Aorta (tissue), 5 donors: ENCODE data around the gene NRCAM. TPM values are rescaled to one million over a fixed set of nuclear protein-coding genes. Genes with fewer than 3 reads are reported as not detected.

Experiments used
- ATAC-seq: fragments of 200-7000 bp; cut with Tn5 transposase; one replicate; pipeline ENCODE4 v1.9.1; 2022; ENCODE audit warnings: moderate library complexity; ENCODE audit not compliant: low FRiP score
- DNase-seq, 2 donors: peaks; one replicate each; pipeline ENCODE4 v3.0.0-alpha.2; 2020
- H3K27ac ChIP-seq, 2 donors: one replicate each; pipeline ENCODE4 v1.5.1; 2013; ENCODE audit warnings: low read length in 2 of 2, mild to moderate bottlenecking in 2 of 2, moderate library complexity in 2 of 2, control low read depth in 1 of 2, inconsistent platforms in 1 of 2, low read depth in 1 of 2
- H3K27me3 ChIP-seq, 2 donors: one replicate each; pipeline ENCODE4 v1.6.1; 2013; ENCODE audit warnings: control low read depth in 1 of 2, low read length in 1 of 2, mild to moderate bottlenecking in 1 of 2, moderate library complexity in 1 of 2; ENCODE audit not compliant: insufficient read depth in 2 of 2, control insufficient read depth in 1 of 2
- H3K36me3 ChIP-seq, 2 donors: one replicate each; pipeline ENCODE4 v1.6.1; 2013; ENCODE audit warnings: control low read depth in 1 of 2, low read length in 1 of 2, mild to moderate bottlenecking in 1 of 2; ENCODE audit not compliant: insufficient read depth in 2 of 2, control insufficient read depth in 1 of 2
- H3K4me1 ChIP-seq, 2 donors: one replicate each; pipeline ENCODE4 v1.6.1; 2013; ENCODE audit warnings: low read length in 2 of 2, control low read depth in 1 of 2, mild to moderate bottlenecking in 1 of 2, moderate library complexity in 1 of 2; ENCODE audit not compliant: insufficient read depth in 2 of 2, control insufficient read depth in 1 of 2
- H3K4me3 ChIP-seq, 2 donors: one replicate each; pipeline ENCODE4 v1.5.1; 2013; ENCODE audit warnings: low read length in 2 of 2, control low read depth in 1 of 2, mild to moderate bottlenecking in 1 of 2
- H3K9me3 ChIP-seq: one replicate; pipeline ENCODE4 v1.6.1; 2013; ENCODE audit warnings: mild to moderate bottlenecking, low read length; ENCODE audit not compliant: control insufficient read depth
- WGBS, 2 donors: extraction: QIAGEN DNeasy Blood & Tissue Kit; methylation state at CpG; one replicate each; pipeline ENCODE4 v1.1.7; 2013; 5-methylcytosine and 5-hydroxymethylcytosine counted together
- intact Hi-C, 2 donors: fragments of 100-400 bp; cut with DNase I; formaldehyde crosslinking; loops; one replicate each; pipeline versions ENCODE4 v1.14.2 to v1.15.0; 2022
- polyA plus RNA-seq, 2 donors: library from polyadenylated mRNA; stranded (reverse); fragments of 200-250 nt; gene quantifications; one replicate each; pipeline ENCODE4 v1.2.3, GENCODE V29; 2013
- total RNA-seq, 2 donors: library from RNA; stranded (reverse); fragmentation: NEBNext Ultra II Directional; extraction: Animal tissue kit (Norgen Biotek cat#: 25700); gene quantifications; one replicate each; pipeline ENCODE4 v1.2.1, GENCODE V29; 2021
- donor health status: healthy with polysubstance abuse.
- donor health status: Bipolar disorder and iron deficiency.
- donor health status: DM: no; HTN: no; CAD: no.
- donor health status: DM: no; HTN: no; CAD: no.
- donor health status: DM: yes; HTN: yes; CAD: no.

Gene NRCAM
- total and polyA plus RNA-seq, 4 donors, result under 0.01 to 1.8 (median 0.76) TPM

DNA sequence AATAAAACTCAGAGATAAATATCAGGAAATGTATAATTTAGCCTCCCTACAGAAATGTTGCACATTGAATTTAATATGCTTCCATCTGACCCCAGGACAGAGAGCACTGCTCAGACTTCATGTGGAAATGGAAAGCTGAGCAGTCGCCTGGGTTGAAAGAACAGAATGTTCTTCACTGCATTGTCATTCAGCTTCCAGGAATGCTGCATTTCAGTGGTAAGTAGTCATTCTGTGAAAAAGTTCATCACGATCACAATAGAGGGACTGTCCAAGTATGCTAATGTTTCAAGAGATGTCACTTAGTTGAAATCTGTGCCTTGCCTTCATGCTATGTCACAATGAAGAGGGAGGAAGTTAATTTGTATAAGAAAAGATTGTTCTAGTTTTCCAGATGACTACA, 147.3 kb downstream of the NRCAM start:
- H3K4me3 ChIP-seq, result no peak overlapping the region
- no peaks in the 10 kb centered on the region for H3K4me1 ChIP-seq
- H3K9me3 ChIP-seq, result no peaks in the 10 kb centered on the region
- no peak for DNase-seq
- H3K27me3 ChIP-seq, result no peaks in the 10 kb centered on the region
- no peak for ATAC-seq
- no peak overlapping the region for H3K27ac ChIP-seq
- H3K36me3 ChIP-seq, result no peaks in the 10 kb centered on the region
- intact Hi-C loops, result no loop called here
- WGBS, 2 donors, result 62 to 73% methylated on average over 2 of the region's 2 CpGs

GRCh38 chr7:108308276-108308675, 148.0 kb downstream of the NRCAM start:
- 94 to 97% methylated on average over 3 of the region's 3 CpGs for WGBS, 2 donors
- Histone ChIP-seq H3K27me3 (no peaks in the 10 kb centered on the region), H3K4me1 (no peaks in the 10 kb centered on the region), H3K9me3 (no peaks in the 10 kb centered on the region), H3K27ac (no peak overlapping the region), H3K36me3 (no peaks in the 10 kb centered on the region), H3K4me3 (no peak overlapping the region)
- DNase-seq (no peak), ATAC-seq (no peak)
- intact Hi-C loops, result no loop called here

GRCh38 chr7:108307595-108307994, 148.6 kb downstream of the NRCAM start:
- intact Hi-C loops, result no loop called here
- H3K27ac ChIP-seq, result no peak overlapping the region
- H3K36me3 ChIP-seq, result no peaks in the 10 kb centered on the region
- H3K4me3 ChIP-seq, result no peak overlapping the region
- no peaks in the 10 kb centered on the region for H3K4me1 ChIP-seq
- no peak for ATAC-seq
- no peak for DNase-seq
- H3K9me3 ChIP-seq, result no peaks in the 10 kb centered on the region
- H3K27me3 ChIP-seq, result no peaks in the 10 kb centered on the region
- WGBS, 2 donors, result 49 to 65% methylated on average over 2 of the region's 2 CpGs

DNA sequence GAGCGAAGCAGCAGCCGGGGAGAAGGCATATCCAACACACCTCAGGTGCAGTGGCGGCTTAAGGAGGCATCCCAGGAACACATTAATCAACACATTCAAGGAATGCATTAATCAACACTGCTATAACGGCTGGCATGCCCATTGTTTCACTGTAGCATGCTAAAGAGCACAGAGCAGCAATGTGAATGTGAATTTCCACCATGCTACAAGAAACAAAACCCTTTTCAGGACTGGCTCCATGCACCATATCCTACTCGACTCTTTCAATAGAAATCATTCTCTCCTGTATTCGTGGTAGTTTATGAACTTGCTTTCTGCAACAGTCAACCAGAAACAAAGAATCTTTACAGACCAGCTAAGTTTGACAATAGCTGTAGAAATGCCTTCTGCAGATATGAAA, 149.0 kb downstream of the NRCAM start:
- WGBS, 2 donors, result 76 to 77% methylated on average over 6 of the region's 6 CpGs
- Histone ChIP-seq H3K36me3 (no peaks in the 10 kb centered on the region), H3K27me3 (no peaks in the 10 kb centered on the region), H3K27ac (no peak overlapping the region), H3K4me1 (no peaks in the 10 kb centered on the region), H3K4me3 (no peak overlapping the region), H3K9me3 (no peaks in the 10 kb centered on the region)
- DNase-seq, result no peak
- ATAC-seq, result no peak
- intact Hi-C loops, result no loop called here

- Histone ChIP-seq H3K4me3 (no peak overlapping the region), H3K27me3 (no peaks in the 10 kb centered on the region), H3K9me3 (no peaks in the 10 kb centered on the region), H3K36me3 (no peaks in the 10 kb centered on the region), H3K4me1 (no peaks in the 10 kb centered on the region), H3K27ac (no peak overlapping the region)
- ATAC-seq (no peak), DNase-seq (no peak)
- intact Hi-C loops, result no loop called here
- 90 to 91% methylated on average over 3 of the region's 3 CpGs for WGBS, 2 donors
These were observed 152.9 kb downstream of the NRCAM start for GRCh38 chr7:108303332-108303731.

GRCh38 chr7:108301387-108301786, 154.8 kb downstream of the NRCAM start:
- Histone ChIP-seq H3K9me3 (no peaks in the 10 kb centered on the region), H3K36me3 (no peaks in the 10 kb centered on the region), H3K4me3 (no peak overlapping the region), H3K27me3 (no peaks in the 10 kb centered on the region), H3K27ac (no peak overlapping the region), H3K4me1 (no peaks in the 10 kb centered on the region)
- DNase-seq (no peak), ATAC-seq (no peak)
- intact Hi-C loops, result no loop called here
- 44 to 73% methylated on average over 2 of the region's 2 CpGs for WGBS, 2 donors

DNA sequence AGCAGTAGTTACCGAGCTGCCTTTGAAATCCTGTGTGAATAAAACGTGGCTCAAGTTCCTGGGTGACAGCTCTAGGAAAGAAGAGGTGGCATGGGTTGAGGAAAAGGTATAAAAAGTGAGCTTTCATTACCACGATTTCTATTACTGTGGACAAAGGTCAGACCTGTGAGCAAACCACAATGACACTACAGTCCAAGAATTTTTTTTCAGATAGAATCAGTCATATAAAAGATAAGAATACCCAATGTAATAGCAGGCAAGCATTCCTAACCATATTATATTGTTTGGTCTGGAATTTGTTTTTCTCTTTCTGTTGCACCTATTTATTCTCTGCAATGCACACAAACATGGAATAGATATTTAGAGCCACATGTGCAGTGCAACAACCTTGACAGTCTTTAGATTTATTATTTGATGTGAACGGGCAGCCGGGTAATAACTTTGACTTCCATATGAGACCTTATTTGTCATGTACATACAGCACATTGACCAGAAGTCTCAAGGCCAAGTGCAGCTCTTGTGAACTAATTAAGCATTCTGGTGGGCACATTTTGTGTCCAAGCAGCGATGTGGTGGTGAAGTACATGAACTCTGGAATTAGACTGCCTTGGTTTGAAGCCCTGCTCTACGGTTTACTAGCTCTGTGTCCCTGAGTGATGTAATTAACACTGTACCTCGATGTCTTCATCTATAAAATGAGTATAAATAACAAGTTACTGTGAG, 156.8 kb downstream of the NRCAM start:
- no peak for ATAC-seq
- Histone ChIP-seq H3K4me1 (no peaks in the 10 kb centered on the region), H3K27ac (no peak overlapping the region), H3K36me3 (no peaks in the 10 kb centered on the region), H3K27me3 (no peaks in the 10 kb centered on the region), H3K4me3 (no peak overlapping the region), H3K9me3 (no peaks in the 10 kb centered on the region)
- no peak for DNase-seq
- WGBS, 2 donors, result 51 to 63% methylated on average over 8 of the region's 8 CpGs
- intact Hi-C loops, result no loop called here

- H3K36me3 ChIP-seq, result no peaks in the 10 kb centered on the region
- H3K27me3 ChIP-seq, result no peaks in the 10 kb centered on the region
- peaks cover 2% of the 10 kb centered on the region in 2 donors for H3K4me1 ChIP-seq
- WGBS, 2 donors, result 82 to 94% methylated on average over 3 of the region's 3 CpGs
- H3K9me3 ChIP-seq, result no peaks in the 10 kb centered on the region
- ATAC-seq (no peak), DNase-seq (no peak)
- intact Hi-C loops, result no loop called here
- H3K27ac ChIP-seq, result no peak overlapping the region
- H3K4me3 ChIP-seq, result no peak overlapping the region
These were observed 159.3 kb downstream of the NRCAM start for GRCh38 chr7:108296911-108297310.

GRCh38 chr7:108294595-108294994, 161.6 kb downstream of the NRCAM start:
- ATAC-seq (no peak), DNase-seq (no peak)
- peaks cover 2% of the 10 kb centered on the region in 2 donors for H3K4me1 ChIP-seq
- H3K27me3 ChIP-seq, result no peaks in the 10 kb centered on the region
- 64 to 68% methylated on average over 4 of the region's 4 CpGs for WGBS, 2 donors
- no peaks in the 10 kb centered on the region for H3K9me3 ChIP-seq
- intact Hi-C loops, result no loop called here
- H3K4me3 ChIP-seq, result no peak overlapping the region
- no peak overlapping the region for H3K27ac ChIP-seq
- no peaks in the 10 kb centered on the region for H3K36me3 ChIP-seq
